Coronary artery (tissue), 2 donors: Measurements from ENCODE around the gene PELI1.
"Not testable (repeated sequence)": the region's sequence is repeated elsewhere in the genome, so short reads cannot be mapped to it uniquely, and the experiment has no call there.

Experiments used
- DNase-seq: peaks from one replicate; pipeline ENCODE4 v3.0.0-alpha.2; 2017; ENCODE audit warnings: low spot score
- H3K27ac ChIP-seq, 2 donors: fragments of 200-600 bp; sonication (generic); one replicate each; pipeline ENCODE4 v1.5.1; 2016 to 2019
- H3K4me3 ChIP-seq: fragments of 200-600 bp; sonication (generic); 2 replicates; pipeline ENCODE4 v1.5.1; 2016; ENCODE audit warnings: mild to moderate bottlenecking, moderate library complexity
- TF ChIP-seq, protein P1 (sequence below): fragments of 200-600 bp; sonication (generic); IDR thresholded peaks from one replicate; pipeline ENCODE4 v1.5.1; 2019; ENCODE audit warnings: antibody characterized with exemption

Gene PELI1

DNA sequence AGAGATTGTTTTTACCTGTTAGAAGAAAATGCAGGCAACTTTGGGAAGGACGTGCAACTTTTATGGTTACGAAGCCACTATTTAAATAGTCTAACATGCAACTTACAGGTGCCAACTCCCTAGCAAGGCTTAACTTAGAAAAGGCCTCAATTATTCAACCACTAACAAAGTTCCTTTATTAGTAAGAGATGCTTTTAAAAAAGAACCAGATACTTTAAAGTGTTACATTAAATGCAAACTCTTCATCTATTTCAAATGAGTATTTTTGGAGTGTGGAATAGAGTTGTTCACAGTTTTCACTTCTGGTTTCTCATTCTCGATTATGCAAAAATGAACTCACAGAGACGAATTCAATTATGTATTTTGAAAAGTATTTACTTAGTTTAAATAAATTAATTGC, 51.7 kb downstream of the PELI1 start:
- TF ChIP-seq, protein P1, sequence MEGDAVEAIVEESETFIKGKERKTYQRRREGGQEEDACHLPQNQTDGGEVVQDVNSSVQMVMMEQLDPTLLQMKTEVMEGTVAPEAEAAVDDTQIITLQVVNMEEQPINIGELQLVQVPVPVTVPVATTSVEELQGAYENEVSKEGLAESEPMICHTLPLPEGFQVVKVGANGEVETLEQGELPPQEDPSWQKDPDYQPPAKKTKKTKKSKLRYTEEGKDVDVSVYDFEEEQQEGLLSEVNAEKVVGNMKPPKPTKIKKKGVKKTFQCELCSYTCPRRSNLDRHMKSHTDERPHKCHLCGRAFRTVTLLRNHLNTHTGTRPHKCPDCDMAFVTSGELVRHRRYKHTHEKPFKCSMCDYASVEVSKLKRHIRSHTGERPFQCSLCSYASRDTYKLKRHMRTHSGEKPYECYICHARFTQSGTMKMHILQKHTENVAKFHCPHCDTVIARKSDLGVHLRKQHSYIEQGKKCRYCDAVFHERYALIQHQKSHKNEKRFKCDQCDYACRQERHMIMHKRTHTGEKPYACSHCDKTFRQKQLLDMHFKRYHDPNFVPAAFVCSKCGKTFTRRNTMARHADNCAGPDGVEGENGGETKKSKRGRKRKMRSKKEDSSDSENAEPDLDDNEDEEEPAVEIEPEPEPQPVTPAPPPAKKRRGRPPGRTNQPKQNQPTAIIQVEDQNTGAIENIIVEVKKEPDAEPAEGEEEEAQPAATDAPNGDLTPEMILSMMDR: no peak
- no peak overlapping the region for H3K27ac ChIP-seq
- no peak overlapping the region for H3K4me3 ChIP-seq
- no peak for DNase-seq

DNA sequence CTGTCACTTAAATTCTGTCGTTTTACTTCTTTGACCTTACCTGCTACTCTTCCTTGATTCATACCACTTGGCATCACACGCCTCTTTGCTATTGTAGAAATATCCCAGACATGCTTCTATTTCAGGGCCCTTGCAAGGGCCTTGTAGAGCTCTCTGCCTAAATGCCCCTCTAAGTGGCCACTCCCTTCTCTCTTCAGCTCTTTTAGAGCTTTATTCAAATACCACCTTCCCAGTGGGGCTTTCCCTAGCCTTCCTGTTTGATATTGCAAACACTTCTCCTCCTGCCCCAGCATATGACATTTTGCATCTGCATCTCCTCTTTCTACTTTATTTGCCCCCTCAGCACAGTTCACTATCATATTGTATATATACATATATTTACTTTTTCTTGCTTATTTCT, 54.0 kb downstream of the PELI1 start:
- H3K4me3 ChIP-seq: no peak overlapping the region
- TF ChIP-seq, protein P1: no peak
- no peak overlapping the region for H3K27ac ChIP-seq
- no peak for DNase-seq

DNA sequence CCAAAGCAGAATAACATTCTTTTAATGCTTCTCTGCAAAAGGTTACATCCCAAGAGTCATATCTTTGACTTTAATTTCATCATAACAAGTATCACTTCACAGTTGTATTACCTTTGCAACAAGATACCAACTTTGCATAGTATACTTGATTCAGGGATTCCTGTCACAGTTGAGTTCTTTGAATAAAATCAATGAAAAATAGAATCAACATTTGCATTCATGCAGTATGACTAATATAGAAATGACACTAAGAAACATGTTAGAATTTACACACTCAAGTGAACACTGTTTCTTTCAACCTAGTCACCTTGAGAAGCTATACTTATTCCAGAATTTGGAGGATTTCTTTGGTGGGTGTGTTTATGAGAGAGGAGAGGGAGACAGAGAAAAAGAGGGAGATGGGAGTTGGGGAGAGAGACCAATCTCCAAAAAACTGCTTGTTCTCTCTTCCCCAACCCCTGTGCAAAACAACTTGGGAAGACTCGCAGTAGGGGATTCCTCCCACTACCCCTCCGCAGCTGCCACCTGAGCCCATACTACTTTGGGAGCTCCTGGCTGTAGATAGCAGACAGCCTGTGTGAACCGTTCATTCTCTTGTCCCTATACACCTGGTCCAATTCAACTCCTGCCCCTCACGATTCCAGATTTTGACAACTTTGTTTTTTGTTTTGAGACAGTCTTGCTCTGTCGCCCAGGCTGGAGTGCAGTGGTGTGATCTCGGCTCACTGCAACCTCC, 57.7 kb downstream of the PELI1 start:
- DNase-seq: no peak
- TF ChIP-seq, protein P1: no peak
- no peak overlapping the region for H3K27ac ChIP-seq
- no peak overlapping the region for H3K4me3 ChIP-seq

DNA sequence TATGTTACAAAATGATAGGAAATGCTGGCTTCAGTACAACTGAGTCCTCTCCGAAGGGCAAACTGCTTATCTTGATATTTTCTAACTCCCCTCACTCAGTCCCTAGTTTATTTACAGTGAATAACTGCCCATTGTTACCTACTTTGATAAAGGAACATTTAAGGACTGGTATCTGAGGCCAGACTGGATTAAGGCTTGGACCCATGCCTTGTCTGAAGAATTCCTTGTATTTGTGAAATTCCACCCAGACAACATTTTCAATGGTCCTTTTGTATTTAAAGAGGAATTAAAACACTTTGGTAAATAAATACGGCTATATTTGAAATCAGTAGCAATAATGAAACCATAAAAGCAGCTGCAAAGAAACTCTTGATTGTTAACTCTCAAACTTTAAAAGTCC, 58.3 kb downstream of the PELI1 start:
- Histone ChIP-seq H3K4me3 (no peak overlapping the region), H3K27ac (no peak overlapping the region)
- TF ChIP-seq, protein P1: no peak
- no peak for DNase-seq

DNA sequence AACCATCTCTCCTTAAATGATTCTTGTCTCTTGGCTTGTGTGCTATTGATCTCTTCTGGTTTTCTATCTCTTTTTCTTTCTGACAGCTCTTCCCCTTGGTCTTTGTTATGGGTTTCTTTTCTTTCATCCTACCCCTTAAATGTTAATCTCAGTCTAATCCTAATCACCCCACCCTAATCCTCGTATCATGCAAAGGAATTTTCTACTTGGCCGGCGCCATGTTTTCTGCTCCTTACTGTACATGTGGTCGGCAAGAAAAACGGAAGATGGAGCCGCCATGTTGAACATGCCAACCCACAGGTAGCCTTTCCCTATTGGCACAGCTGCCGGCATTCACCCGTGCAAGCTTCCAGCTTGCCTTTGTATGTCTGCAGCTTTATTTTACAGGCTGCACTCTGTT, 63.2 kb downstream of the PELI1 start:
- Histone ChIP-seq H3K4me3 (no peak overlapping the region), H3K27ac (no peak overlapping the region)
- TF ChIP-seq, protein P1: no peak
- no peak for DNase-seq

DNA sequence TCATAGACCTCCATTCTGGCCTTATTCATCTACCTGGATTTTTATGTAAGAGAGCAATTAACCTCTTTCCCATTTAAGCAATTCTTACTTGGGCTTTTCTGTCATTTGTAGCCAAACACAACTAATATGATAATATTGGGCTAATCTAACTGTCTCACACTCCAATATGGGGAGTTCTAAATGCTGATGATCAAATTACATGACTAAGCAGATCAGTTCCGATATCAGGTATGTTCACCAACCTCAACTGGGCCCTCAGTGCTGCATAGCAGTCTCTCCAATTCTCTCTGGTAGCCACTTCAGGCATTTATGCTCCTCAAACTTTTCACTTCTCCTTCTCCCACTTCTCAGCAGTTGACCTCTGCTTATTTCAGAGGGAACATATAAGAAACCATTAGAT, 64.0 kb downstream of the PELI1 start:
- Histone ChIP-seq H3K4me3 (no peak overlapping the region), H3K27ac (no peak overlapping the region)
- TF ChIP-seq, protein P1: no peak
- no peak for DNase-seq

DNA sequence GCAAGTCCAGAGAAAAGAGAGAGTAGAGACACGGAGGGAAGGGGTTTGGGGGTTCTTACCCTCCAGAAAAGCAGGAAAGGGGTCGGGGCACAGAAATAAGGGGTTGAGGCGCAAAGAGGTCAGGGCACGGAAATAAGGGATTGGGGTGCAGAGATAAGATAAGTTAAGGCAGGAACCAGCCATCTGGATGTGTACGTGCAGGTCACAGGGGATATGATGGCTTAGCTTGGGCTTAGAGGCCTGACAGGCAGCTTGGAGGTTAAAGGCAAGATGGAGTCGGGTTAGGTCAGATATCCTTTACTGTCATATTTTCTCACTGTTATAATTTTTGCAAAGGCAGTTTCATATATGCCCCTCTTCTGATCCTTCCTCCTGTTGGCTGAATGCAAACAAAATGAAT, 64.5 kb downstream of the PELI1 start:
- not testable (repeated sequence) for DNase-seq, H3K4me3 ChIP-seq, H3K27ac ChIP-seq

DNA sequence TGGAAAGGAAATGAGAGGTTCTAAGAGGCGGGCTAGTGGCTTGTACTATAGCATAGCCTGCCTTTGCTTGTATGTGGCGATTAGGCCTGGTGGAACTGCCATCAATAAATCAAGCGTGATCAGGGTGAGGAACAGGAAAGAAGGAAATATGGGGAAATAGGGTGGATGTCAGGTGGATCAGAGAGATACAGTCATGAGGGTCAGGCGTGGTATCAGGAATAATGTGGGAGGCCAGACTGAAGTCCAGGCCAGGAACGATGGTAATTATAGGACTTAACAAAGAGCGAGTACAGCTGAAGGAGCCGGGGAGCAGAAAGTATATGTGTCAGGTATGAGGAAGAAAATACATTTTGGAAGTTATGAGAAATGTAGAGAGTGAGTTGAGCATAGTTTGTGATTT, 67.4 kb downstream of the PELI1 start:
- H3K4me3 ChIP-seq, H3K27ac ChIP-seq, DNase-seq: not testable (repeated sequence)

DNA sequence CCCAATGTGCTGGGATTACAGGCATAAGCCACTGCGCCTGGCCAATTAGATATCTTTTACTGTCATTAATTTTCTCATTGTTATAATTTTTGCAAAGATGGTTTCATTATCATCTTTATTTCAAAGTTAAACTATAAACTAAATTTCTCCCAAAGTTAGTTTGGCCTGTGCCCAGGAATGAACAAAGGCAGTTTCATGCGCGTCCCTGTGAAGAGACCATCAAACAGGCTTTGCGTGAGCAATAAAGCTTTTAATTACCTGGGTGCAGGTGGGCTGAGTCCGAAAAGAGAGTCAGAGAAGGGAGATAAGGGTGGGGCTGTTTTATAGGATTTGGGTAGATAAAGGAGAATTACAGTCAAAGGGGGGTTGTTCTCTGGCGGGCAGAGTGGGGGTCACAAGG, 69.6 kb downstream of the PELI1 start:
- H3K4me3 ChIP-seq, DNase-seq, H3K27ac ChIP-seq: not testable (repeated sequence)
